Transverse colon (tissue), 3 donors: Measurements from ENCODE around the gene CRACDL.

Experiments used
- POLR2A ChIP-seq: fragments of 450-650 bp; IDR thresholded peaks from one replicate; pipeline ENCODE4 v1.6.1; 2016; ENCODE audit warnings: antibody characterized with exemption, mild to moderate bottlenecking, moderate library complexity
- POLR2AphosphoS5 ChIP-seq, 3 donors: sonication (generic); formaldehyde crosslinking; IDR thresholded peaks; one replicate each; pipeline ENCODE4 v1.6.1; 2016; ENCODE audit warnings: antibody characterized with exemption in 3 of 3

- TF ChIP-seq POLR2A: no peak
- TF ChIP-seq POLR2AphosphoS5 (IDR thresholded peaks at IDR 0.05): no peak
Measured at GRCh38 chr2:98875081-98875728, 60.8 kb downstream of the CRACDL start.
